ENCODE data around the gene BMAL2. TPM values are rescaled to one million over a fixed set of nuclear protein-coding genes. Genes with fewer than 3 reads are reported as not detected.

BMAL2 gene
- total RNA-seq, 1 donor from 2014 or later: 8.0 TPM

- H3K4me1 Mint-ChIP-seq: no peaks in the 10 kb centered on the region
- H3K27me3 Mint-ChIP-seq (ENCODE audit: low read depth): no peaks in the 10 kb centered on the region
- no peak overlapping the region for H3K27ac Mint-ChIP-seq (ENCODE audit: unreplicated experiment)
- no peak for DNase-seq (ENCODE audit: low read depth, low spot score)
- TF ChIP-seq CTCF (conservative IDR thresholded peaks at IDR 0.05): no peak
- no peaks in the 10 kb centered on the region for H3K9me3 Mint-ChIP-seq
- H3K36me3 Mint-ChIP-seq (ENCODE audit: low read depth): peaks cover 5% of the 10 kb centered on the region
- no peak overlapping the region for H3K4me3 Mint-ChIP-seq
Measured at GRCh38 chr12:27366621-27367020, 34.0 kb downstream of the BMAL2 start.

- H3K4me1 Mint-ChIP-seq: no peaks in the 10 kb centered on the region
- H3K27me3 Mint-ChIP-seq (ENCODE audit: low read depth): no peaks in the 10 kb centered on the region
- H3K9me3 Mint-ChIP-seq: no peaks in the 10 kb centered on the region
- no peak for TF ChIP-seq CTCF (conservative IDR thresholded peaks at IDR 0.05)
- peaks cover 5% of the 10 kb centered on the region for H3K36me3 Mint-ChIP-seq (ENCODE audit: low read depth)
- H3K4me3 Mint-ChIP-seq: no peak overlapping the region
- DNase-seq (ENCODE audit: low read depth, low spot score): no peak
- H3K27ac Mint-ChIP-seq (ENCODE audit: unreplicated experiment): no peak overlapping the region
Measured at GRCh38 chr12:27367078-27367477, 34.4 kb downstream of the BMAL2 start.

- Mint-ChIP-seq H3K9me3 (no peaks in the 10 kb centered on the region), H3K36me3 (ENCODE audit: low read depth) (no peaks in the 10 kb centered on the region), H3K27me3 (ENCODE audit: low read depth) (no peaks in the 10 kb centered on the region), H3K27ac (ENCODE audit: unreplicated experiment) (no peak overlapping the region), H3K4me3 (no peak overlapping the region), H3K4me1 (no peaks in the 10 kb centered on the region)
- no peak for TF ChIP-seq CTCF (conservative IDR thresholded peaks at IDR 0.05)
- DNase-seq (ENCODE audit: low read depth, low spot score): no peak
Measured at GRCh38 chr12:27382171-27382795, 49.6 kb downstream of the BMAL2 start.

Other genes starting within 250 kb of the BMAL2 start
- gene STK38L, start 88.5 kb upstream of the BMAL2 start, total RNA-seq: 29.9 and 34.2 TPM in 2 replicates
- gene SMCO2, start 113.9 kb downstream of the BMAL2 start, total RNA-seq: not detected in 2 replicates
- gene PPFIBP1, start 191.4 kb downstream of the BMAL2 start, total RNA-seq: 47.5 and 49.2 TPM in 2 replicates

Measured in neural crest cell (in vitro differentiated cells).